ENCODE data around the gene MARCHF4. TPM values are rescaled to one million over a fixed set of nuclear protein-coding genes. Genes with fewer than 3 reads are reported as not detected.

Gene MARCHF4
- total and polyA plus RNA-seq, 2 of the 8 experiments (the other 6 are each of a cell fraction or from before 2014, with no cell fraction given) = 1.9 to 2.9 TPM

- TF ChIP-seq BRCA1 (IDR thresholded peaks at IDR 0.05; ENCODE audit: low read depth, low read length) = no peak
Observed at GRCh38 chr2:216373896-216374295, 1.6 kb upstream of the MARCHF4 start (continued).

All from H1 (cell line).